SK-N-SH (cell line): Measurements from ENCODE around the gene MYO9B. TPM values are rescaled to one million over a fixed set of nuclear protein-coding genes. Genes with fewer than 3 reads are reported as not detected.

Experiments
- CTCF ChIA-PET: fragments of 300-600, 350-600 bp; formaldehyde crosslinking; extraction: SDS; loops from one replicate; lab custom pipeline; 2021; lab: Yijun Ruan, JAX
- POLR2A ChIA-PET: fragments of 350-600 bp; sonication (Branson Sonifier 250); formaldehyde crosslinking; extraction: SDS; loops from one replicate; lab custom pipeline; 2020; ENCODE audit warnings: antibody characterized with exemption, inconsistent platforms; lab: Yijun Ruan, JAX
- DNase-seq: peaks from one replicate; pipeline ENCODE4 v3.0.0; 2012
- H2AFZ ChIP-seq: fragments of 200-600 bp; sonication (generic); 2 replicates; pipeline ENCODE4 v1.8.1; 2016; ENCODE audit warnings: antibody characterized with exemption, mild to moderate bottlenecking, low read depth
- H3F3A ChIP-seq: fragments of 200-600 bp; sonication (generic); replicated peaks from 2 replicates; pipeline ENCODE3; 2016; ENCODE audit warnings: antibody characterized with exemption, mild to moderate bottlenecking; ENCODE audit not compliant: insufficient read depth
- H3K27ac ChIP-seq, 2 experiments: fragments of 200-500 bp in 1 of 2; fragments of 200-600 bp in 1 of 2; sonication (Bioruptor generic) in 1 of 2; sonication (generic), shearing (Covaris generic) in 1 of 2; 2 replicates each; pipeline versions ENCODE4 v1.5.1 to v1.6.1; 2014 to 2016; ENCODE audit warnings: low read depth in 2 of 2, inconsistent platforms in 1 of 2, low read length in 1 of 2, mild to moderate bottlenecking in 1 of 2, mixed read lengths in 1 of 2
- H3K27me3 ChIP-seq: fragments of 200-600 bp; sonication (generic), shearing (Covaris generic); 2 replicates; pipeline ENCODE4 v1.6.1; 2016; ENCODE audit warnings: mixed run types; ENCODE audit not compliant: insufficient read depth
- H3K36me3 ChIP-seq, 2 experiments: fragments of 200-500 bp in 1 of 2; fragments of 200-600 bp in 1 of 2; sonication (Bioruptor generic) in 1 of 2; sonication (generic) in 1 of 2; replicated peaks in 1 of 2; 2 replicates each; pipeline versions ENCODE3 to v1.5.1; 2014 to 2016; ENCODE audit warnings: low read length in 1 of 2, mild to moderate bottlenecking in 1 of 2; ENCODE audit not compliant: insufficient read depth in 2 of 2, control insufficient read depth in 1 of 2
- H3K4me1 ChIP-seq, 2 experiments: fragments of 200-500 bp in 1 of 2; fragments of 200-600 bp in 1 of 2; sonication (Bioruptor generic) in 1 of 2; sonication (generic), shearing (Covaris generic) in 1 of 2; 2 replicates each; pipeline versions ENCODE4 v1.5.1 to v1.6.1; 2014 to 2016; ENCODE audit warnings: low read depth in 1 of 2, low read length in 1 of 2, mixed run types in 1 of 2; ENCODE audit not compliant: insufficient read depth in 2 of 2, control insufficient read depth in 1 of 2
- H3K4me2 ChIP-seq: fragments of 200-600 bp; sonication (generic), shearing (Covaris generic); 2 replicates; pipeline ENCODE4 v1.6.1; 2017; ENCODE audit warnings: mixed run types
- H3K4me3 ChIP-seq, 2 experiments: fragments of 200-500 bp in 1 of 2; fragments of 200-600 bp in 1 of 2; sonication (Bioruptor generic) in 1 of 2; sonication (generic), shearing (Covaris generic) in 1 of 2; 2 replicates each; pipeline versions ENCODE4 v1.5.1 to v1.8.1; 2014 to 2016; ENCODE audit warnings: low read depth in 2 of 2, inconsistent platforms in 1 of 2, low read length in 1 of 2, mild to moderate bottlenecking in 1 of 2, mixed read lengths in 1 of 2, moderate library complexity in 1 of 2
- H3K79me2 ChIP-seq: fragments of 200-600 bp; sonication (generic); 2 replicates; pipeline ENCODE4 v1.8.1; 2017; ENCODE audit warnings: mild to moderate bottlenecking; ENCODE audit not compliant: insufficient read depth
- H3K9ac ChIP-seq: fragments of 200-600 bp; sonication (generic); 2 replicates; pipeline ENCODE4 v1.6.1; 2017; ENCODE audit warnings: mixed run types
- H3K9me2 ChIP-seq: fragments of 200-600 bp; sonication (generic); 2 replicates; pipeline ENCODE4 v1.6.1; 2017; ENCODE audit warnings: mixed run types
- H3K9me3 ChIP-seq: fragments of 200-600 bp; sonication (generic); 2 replicates; pipeline ENCODE4 v1.6.1; 2017; ENCODE audit warnings: mixed run types, mild to moderate bottlenecking, moderate library complexity
- H4K20me1 ChIP-seq: fragments of 200-600 bp; sonication (generic); 2 replicates; pipeline ENCODE4 v1.6.1; 2017; ENCODE audit warnings: mild to moderate bottlenecking, mixed run types; ENCODE audit not compliant: insufficient read depth
- CHD2 ChIP-seq: fragments of 150-350 bp; IDR thresholded peaks from 2 replicates; pipeline ENCODE4 v1.6.1; 2018; ENCODE audit warnings: low read length; ENCODE audit not compliant: partially characterized antibody
- EP300 ChIP-seq, 2 experiments: IDR thresholded peaks; 2 replicates each; pipeline versions ENCODE4 v1.4.0 to v1.6.1; 2012; ENCODE audit warnings: borderline replicate concordance in 1 of 2, low read depth in 1 of 2, low read length in 1 of 2
- EZH2phosphoT487 ChIP-seq: fragments of 200-600 bp; sonication (generic); IDR thresholded peaks from 2 replicates; pipeline ENCODE4 v1.6.1; 2017; ENCODE audit warnings: low read depth, mixed run types, mild to moderate bottlenecking, antibody characterized with exemption, moderate library complexity, borderline replicate concordance
- FOXJ3 ChIP-seq: sonication (generic); formaldehyde crosslinking; IDR thresholded peaks from 2 replicates; pipeline ENCODE4 v1.5.1; 2020; ENCODE audit warnings: mild to moderate bottlenecking, missing genetic modification reagents
- JUND ChIP-seq: IDR thresholded peaks from 2 replicates; pipeline ENCODE4 v1.4.0; 2012
- MAX ChIP-seq: IDR thresholded peaks from 2 replicates; pipeline ENCODE4 v1.4.0; 2012; ENCODE audit warnings: low read depth
- MEF2A ChIP-seq: IDR thresholded peaks from 2 replicates; pipeline ENCODE4 v1.4.0; 2012; ENCODE audit warnings: low read depth, borderline replicate concordance
- NRF1 ChIP-seq: IDR thresholded peaks from 2 replicates; pipeline ENCODE4 v1.6.1; 2012; ENCODE audit warnings: low read depth, mild to moderate bottlenecking, low read length
- RAD21 ChIP-seq: IDR thresholded peaks from 2 replicates; pipeline ENCODE4 v1.6.1; 2012; ENCODE audit warnings: mild to moderate bottlenecking, low read length
- RCOR1 ChIP-seq: fragments of 150-350 bp; IDR thresholded peaks from 2 replicates; pipeline ENCODE4 v1.6.1; 2017; ENCODE audit warnings: antibody characterized with exemption, low read length
- RFX5 ChIP-seq: IDR thresholded peaks from 2 replicates; pipeline ENCODE4 v1.6.1; 2012; ENCODE audit warnings: mild to moderate bottlenecking, improper control_type of control experiment, low read length
- RXRA ChIP-seq: IDR thresholded peaks from 2 replicates; pipeline ENCODE4 v1.4.0; 2012; ENCODE audit warnings: low read depth, mild to moderate bottlenecking, borderline replicate concordance
- SIN3A ChIP-seq: IDR thresholded peaks from 2 replicates; pipeline ENCODE4 v1.6.1; 2012; ENCODE audit warnings: low read depth, mild to moderate bottlenecking, low read length, moderate library complexity, borderline replicate concordance
- TCF12 ChIP-seq: IDR thresholded peaks from 2 replicates; pipeline ENCODE4 v1.4.0; 2012
- WGBS: methylation state at CpG from one replicate; pipeline ENCODE4 v1.1.6; 2017; ENCODE audit warnings: low lambda C conversion rate; 5-methylcytosine and 5-hydroxymethylcytosine counted together
- polyA plus RNA-seq, 3 experiments: library from polyadenylated mRNA; depleted of rRNA; stranded (reverse); fragments of >200 nt; gene quantifications; 2 replicates each; pipeline ENCODE4 v1.2.3, GENCODE V29; 2012
- TF ChIP-seq, protein P1 (sequence below): IDR thresholded peaks from 2 replicates; pipeline ENCODE4 v1.4.0; 2012; ENCODE audit warnings: low read depth, borderline replicate concordance
- TF ChIP-seq, protein P2 (sequence below): IDR thresholded peaks from 2 replicates; pipeline ENCODE4 v1.4.0; 2012; ENCODE audit warnings: low read depth, borderline replicate concordance
- TF ChIP-seq, protein P3 (sequence below): fragments of 200-600 bp; sonication (generic); IDR thresholded peaks from 2 replicates; pipeline ENCODE4 v1.6.1; 2017; ENCODE audit warnings: antibody characterized with exemption, mild to moderate bottlenecking, moderate library complexity

The MYO9B gene
- polyA plus RNA-seq, 1 of the 3 experiments (the other 2 are of a cell fraction): 37.6 TPM

GRCh38 chr19:17060802-17061201 lies 14.8 kb upstream of the MYO9B start (continued):
- TF ChIP-seq, protein P1, sequence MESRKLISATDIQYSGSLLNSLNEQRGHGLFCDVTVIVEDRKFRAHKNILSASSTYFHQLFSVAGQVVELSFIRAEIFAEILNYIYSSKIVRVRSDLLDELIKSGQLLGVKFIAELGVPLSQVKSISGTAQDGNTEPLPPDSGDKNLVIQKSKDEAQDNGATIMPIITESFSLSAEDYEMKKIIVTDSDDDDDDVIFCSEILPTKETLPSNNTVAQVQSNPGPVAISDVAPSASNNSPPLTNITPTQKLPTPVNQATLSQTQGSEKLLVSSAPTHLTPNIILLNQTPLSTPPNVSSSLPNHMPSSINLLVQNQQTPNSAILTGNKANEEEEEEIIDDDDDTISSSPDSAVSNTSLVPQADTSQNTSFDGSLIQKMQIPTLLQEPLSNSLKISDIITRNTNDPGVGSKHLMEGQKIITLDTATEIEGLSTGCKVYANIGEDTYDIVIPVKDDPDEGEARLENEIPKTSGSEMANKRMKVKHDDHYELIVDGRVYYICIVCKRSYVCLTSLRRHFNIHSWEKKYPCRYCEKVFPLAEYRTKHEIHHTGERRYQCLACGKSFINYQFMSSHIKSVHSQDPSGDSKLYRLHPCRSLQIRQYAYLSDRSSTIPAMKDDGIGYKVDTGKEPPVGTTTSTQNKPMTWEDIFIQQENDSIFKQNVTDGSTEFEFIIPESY: no peak
- TF ChIP-seq RXRA: no peak
- no peak for TF ChIP-seq RFX5
- no peak for TF ChIP-seq EP300 (IDR thresholded peaks at IDR 0.05; ENCODE audit: borderline replicate concordance in 1 of 2, low read depth in 1 of 2, low read length in 1 of 2)

DNA sequence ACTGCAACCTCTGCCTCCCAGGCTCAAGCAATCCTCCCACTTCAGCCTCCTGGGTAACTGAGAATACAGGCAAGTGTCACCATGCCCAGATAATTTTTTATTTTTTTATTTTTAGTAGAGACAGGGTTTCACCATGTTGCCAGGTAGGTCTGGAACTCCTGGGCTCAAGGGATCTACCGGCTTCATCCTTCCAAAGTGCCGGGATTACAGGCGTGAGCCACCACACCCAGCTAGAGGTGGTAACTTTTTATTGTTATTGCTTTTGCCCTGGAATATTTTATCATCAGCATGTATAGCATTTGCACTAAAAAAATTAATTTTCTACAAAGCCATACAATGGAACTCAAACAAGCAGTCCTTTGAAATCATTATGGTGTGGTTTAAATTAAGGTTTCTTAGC lies 14.4 kb upstream of the MYO9B start:
- TF ChIP-seq TCF12 (no peak), JUND (no peak), FOXJ3 (no peak), MEF2A (no peak), NRF1 (no peak), CHD2 (no peak), EZH2phosphoT487 (no peak), RCOR1 (no peak), RFX5 (no peak), RXRA (no peak), SIN3A (no peak), MAX (no peak), RAD21 (no peak), EP300 (IDR thresholded peaks at IDR 0.05; ENCODE audit: borderline replicate concordance in 1 of 2, low read depth in 1 of 2, low read length in 1 of 2) (no peak)
- TF ChIP-seq, protein P2, sequence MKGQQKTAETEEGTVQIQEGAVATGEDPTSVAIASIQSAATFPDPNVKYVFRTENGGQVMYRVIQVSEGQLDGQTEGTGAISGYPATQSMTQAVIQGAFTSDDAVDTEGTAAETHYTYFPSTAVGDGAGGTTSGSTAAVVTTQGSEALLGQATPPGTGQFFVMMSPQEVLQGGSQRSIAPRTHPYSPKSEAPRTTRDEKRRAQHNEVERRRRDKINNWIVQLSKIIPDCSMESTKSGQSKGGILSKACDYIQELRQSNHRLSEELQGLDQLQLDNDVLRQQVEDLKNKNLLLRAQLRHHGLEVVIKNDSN: no peak
- TF ChIP-seq, protein P3, sequence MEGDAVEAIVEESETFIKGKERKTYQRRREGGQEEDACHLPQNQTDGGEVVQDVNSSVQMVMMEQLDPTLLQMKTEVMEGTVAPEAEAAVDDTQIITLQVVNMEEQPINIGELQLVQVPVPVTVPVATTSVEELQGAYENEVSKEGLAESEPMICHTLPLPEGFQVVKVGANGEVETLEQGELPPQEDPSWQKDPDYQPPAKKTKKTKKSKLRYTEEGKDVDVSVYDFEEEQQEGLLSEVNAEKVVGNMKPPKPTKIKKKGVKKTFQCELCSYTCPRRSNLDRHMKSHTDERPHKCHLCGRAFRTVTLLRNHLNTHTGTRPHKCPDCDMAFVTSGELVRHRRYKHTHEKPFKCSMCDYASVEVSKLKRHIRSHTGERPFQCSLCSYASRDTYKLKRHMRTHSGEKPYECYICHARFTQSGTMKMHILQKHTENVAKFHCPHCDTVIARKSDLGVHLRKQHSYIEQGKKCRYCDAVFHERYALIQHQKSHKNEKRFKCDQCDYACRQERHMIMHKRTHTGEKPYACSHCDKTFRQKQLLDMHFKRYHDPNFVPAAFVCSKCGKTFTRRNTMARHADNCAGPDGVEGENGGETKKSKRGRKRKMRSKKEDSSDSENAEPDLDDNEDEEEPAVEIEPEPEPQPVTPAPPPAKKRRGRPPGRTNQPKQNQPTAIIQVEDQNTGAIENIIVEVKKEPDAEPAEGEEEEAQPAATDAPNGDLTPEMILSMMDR: no peak
- TF ChIP-seq, all 33 proteins: peak for 0
- peaks cover 34% of the 10 kb centered on the region for H3K79me2 ChIP-seq
- H3K9ac ChIP-seq: no peak overlapping the region
- no peaks in the 10 kb centered on the region for H4K20me1 ChIP-seq
- H3K4me1 ChIP-seq: no peaks in the 10 kb centered on the region
- ChIA-PET CTCF (interaction anchor here (1.4 kb wide), 1 partner anchor 9 kb away, joined by 9 read pairs; no protein-coding TSS in a partner anchor), POLR2A (no interaction called here)
- H3K4me3 ChIP-seq: no peak overlapping the region
- no peak overlapping the region for H3K4me2 ChIP-seq
- no peak overlapping the region for H3K27ac ChIP-seq
- no peak for DNase-seq
- H3F3A ChIP-seq: peaks cover 2% of the 10 kb centered on the region
- no peaks in the 10 kb centered on the region for H3K9me2 ChIP-seq
- 100% methylated on average over 3 of the region's 3 CpGs for WGBS
- no peaks in the 10 kb centered on the region for H3K27me3 ChIP-seq
- 0 out of 2 replicates have a peak, but pooled peaks cover 4% of the 10 kb centered on the region for H3K9me3 ChIP-seq
- H3K36me3 ChIP-seq: peaks cover 19 to 47% of the 10 kb centered on the region in 2 experiments
- no peak overlapping the region for H2AFZ ChIP-seq
